IMR-90 (cell line): ENCODE results near the gene B4GALNT1. TPM values are rescaled to one million over a fixed set of nuclear protein-coding genes. Genes with fewer than 3 reads are reported as not detected.
A peak's percentile ranks its signal among the peaks of the same experiment; 100 is the strongest.

ENCODE experiments used
- ATAC-seq: fragments of 200-7000 bp; cut with Tn5 transposase; 2 replicates; pipeline ENCODE4 v1.9.1; 2020; ENCODE audit warnings: low read depth, mild to moderate bottlenecking, moderate library complexity
- BruUV-seq: library from RNA; stranded (reverse); fragments of 400-500 nt; replicated peaks from 2 replicates; lab custom pipeline; 2021; lab: Mats Ljungman, UMichigan
- CTCF ChIA-PET: fragments of 300-600 bp; formaldehyde crosslinking; extraction: SDS; loops from one replicate; lab custom pipeline; 2021; ENCODE audit warnings: antibody characterized with exemption; lab: Yijun Ruan, JAX
- POLR2A ChIA-PET: fragments of 300-600 bp; sonication (Branson Sonifier 250); formaldehyde crosslinking; loops from one replicate; lab custom pipeline; 2022; ENCODE audit warnings: antibody characterized with exemption; ENCODE audit not compliant: unreplicated experiment; lab: Charles Lee
- DNase-seq: peaks from one replicate; pipeline ENCODE4 v3.0.0; 2013
- H2AFZ ChIP-seq: replicated peaks from 2 replicates; pipeline ENCODE3; 2013; ENCODE audit warnings: low read length, mild to moderate bottlenecking; ENCODE audit not compliant: poor library complexity
- H2AK5ac ChIP-seq: 2 replicates; pipeline ENCODE4 v1.6.1; 2013; ENCODE audit warnings: low read depth, low read length, inconsistent platforms
- H2AK9ac ChIP-seq: replicated peaks from 2 replicates; pipeline ENCODE3; 2013; ENCODE audit warnings: mild to moderate bottlenecking, low read depth, low read length, moderate library complexity; ENCODE audit not compliant: poor library complexity
- H2BK120ac ChIP-seq: 2 replicates; pipeline ENCODE4 v1.6.1; 2013; ENCODE audit warnings: low read depth, low read length, inconsistent platforms
- H2BK15ac ChIP-seq: 3 replicates; pipeline ENCODE4 v1.6.1; 2013; ENCODE audit warnings: low read depth, low read length, inconsistent platforms
- H2BK20ac ChIP-seq: 2 replicates; pipeline ENCODE4 v1.6.1; 2013; ENCODE audit warnings: low read depth, mild to moderate bottlenecking, inconsistent platforms, low read length, moderate library complexity
- H2BK5ac ChIP-seq: 2 replicates; pipeline ENCODE4 v1.6.1; 2013; ENCODE audit warnings: mild to moderate bottlenecking, low read depth, low read length, inconsistent platforms; ENCODE audit not compliant: poor library complexity, severe bottlenecking
- H3K14ac ChIP-seq: replicated peaks from 2 replicates; pipeline ENCODE4 v1.6.1; 2013; ENCODE audit warnings: low read depth, low read length, inconsistent platforms
- H3K18ac ChIP-seq: 2 replicates; pipeline ENCODE4 v1.6.1; 2013; ENCODE audit warnings: low read depth, low read length, control low read depth
- H3K23ac ChIP-seq: 2 replicates; pipeline ENCODE4 v1.6.1; 2013; ENCODE audit warnings: low read depth, low read length, inconsistent platforms
- H3K27ac ChIP-seq: 2 replicates; pipeline ENCODE4 v1.5.1; 2013; ENCODE audit warnings: mild to moderate bottlenecking, control low read depth, low read length; ENCODE audit not compliant: insufficient read depth
- H3K27me3 ChIP-seq: 2 replicates; pipeline ENCODE4 v1.6.1; 2013; ENCODE audit warnings: low read length; ENCODE audit not compliant: control insufficient read depth, insufficient read depth
- H3K36me3 ChIP-seq: 2 replicates; pipeline ENCODE4 v1.6.1; 2013; ENCODE audit warnings: low read length, mixed read lengths; ENCODE audit not compliant: control insufficient read depth, insufficient read depth
- H3K4ac ChIP-seq: 2 replicates; pipeline ENCODE4 v1.6.1; 2013; ENCODE audit warnings: low read depth, low read length, inconsistent platforms
- H3K4me1 ChIP-seq: 2 replicates; pipeline ENCODE4 v1.6.1; 2013; ENCODE audit warnings: low read length, mixed read lengths; ENCODE audit not compliant: control insufficient read depth, insufficient read depth
- H3K4me2 ChIP-seq: 2 replicates; pipeline ENCODE4 v1.6.1; 2013; ENCODE audit warnings: low read depth, mild to moderate bottlenecking, control low read depth, low read length, moderate library complexity
- H3K4me3 ChIP-seq: 2 replicates; pipeline ENCODE4 v1.5.1; 2013; ENCODE audit warnings: low read depth, mild to moderate bottlenecking, control low read depth, low read length, moderate library complexity; ENCODE audit not compliant: insufficient read depth
- H3K56ac ChIP-seq: 2 replicates; pipeline ENCODE4 v1.6.1; 2013; ENCODE audit warnings: low read length, inconsistent platforms; ENCODE audit not compliant: insufficient read depth; ENCODE audit errors: extremely low read depth
- H3K79me1 ChIP-seq, 2 experiments: 2 replicates each; pipeline ENCODE4 v1.6.1; 2013; ENCODE audit warnings: low read length in 2 of 2, inconsistent platforms in 1 of 2, low read depth in 1 of 2
- H3K9ac ChIP-seq: 2 replicates; pipeline ENCODE4 v1.6.1; 2013; ENCODE audit warnings: low read depth, low read length, control low read depth
- H3K9me1 ChIP-seq: 2 replicates; pipeline ENCODE4 v1.6.1; 2013; ENCODE audit warnings: low read length, inconsistent platforms; ENCODE audit not compliant: insufficient read depth
- H3K9me3 ChIP-seq: 2 replicates; pipeline ENCODE4 v1.6.1; 2013; ENCODE audit warnings: low read length; ENCODE audit not compliant: control insufficient read depth, insufficient read depth
- H4K20me1 ChIP-seq: 2 replicates; pipeline ENCODE4 v1.6.1; 2013; ENCODE audit warnings: low read length, inconsistent platforms; ENCODE audit not compliant: insufficient read depth
- H4K5ac ChIP-seq: 2 replicates; pipeline ENCODE4 v1.6.1; 2013; ENCODE audit warnings: mild to moderate bottlenecking, low read depth, low read length, control low read depth
- H4K8ac ChIP-seq, 2 experiments: 2 replicates each; pipeline ENCODE4 v1.6.1; 2013; ENCODE audit warnings: low read depth in 2 of 2, low read length in 2 of 2, control low read depth in 1 of 2, inconsistent platforms in 1 of 2
- H4K91ac ChIP-seq: 2 replicates; pipeline ENCODE4 v1.6.1; 2013; ENCODE audit warnings: low read depth, low read length, inconsistent platforms; ENCODE audit not compliant: insufficient read depth
- POLR2A ChIP-seq: IDR thresholded peaks from 2 replicates; pipeline ENCODE4 v1.6.1; 2012; ENCODE audit warnings: mild to moderate bottlenecking, low read depth, low read length
- WGBS, 2 experiments: methylation state at CpG; one replicate each; pipeline versions ENCODE4 v1.1.5 to v1.1.7; 2013; ENCODE audit warnings: missing lambda C conversion rate in 2 of 2; ENCODE audit not compliant: insufficient read length in 1 of 2; ENCODE audit errors: extremely low coverage in 2 of 2; 5-methylcytosine and 5-hydroxymethylcytosine counted together
- dilution Hi-C: fragments of 300-500 bp; cut with HindIII; formaldehyde crosslinking; loops from one replicate; pipeline ENCODE4 v1.14.3; 2018; ENCODE audit warnings: low sequenced_read_pairs; ENCODE audit not compliant: unreplicated experiment
- in situ Hi-C: fragments of 300-500 bp; cut with MboI; formaldehyde crosslinking; loops from 3 replicates; pipeline ENCODE4 v1.14.3; 2019; ENCODE audit warnings: low sequenced_read_pairs, inconsistent platforms, mixed read lengths
- intact Hi-C: fragments of 100-400 bp; cut with micrococcal nuclease; formaldehyde crosslinking; loops from 2 replicates; pipeline ENCODE4 v1.10.0; 2022
- polyA plus RNA-seq, 3 experiments: library from polyadenylated mRNA; depleted of rRNA; stranded (reverse); fragments of >200 nt; gene quantifications; 2 replicates each; pipeline ENCODE4 v1.2.3, GENCODE V29; 2012; ENCODE audit warnings: low replicate concordance in 1 of 3
- total RNA-seq: library from RNA; depleted of rRNA; stranded (reverse); fragments of >200 nt; gene quantifications from 2 replicates; pipeline ENCODE4 v1.2.3, GENCODE V29; 2012
- TF ChIP-seq, protein P1 (sequence below): fragments of 150-350 bp; IDR thresholded peaks from 2 replicates; pipeline ENCODE4 v1.6.1; 2017; ENCODE audit warnings: mild to moderate bottlenecking, antibody characterized with exemption, low read length, low read depth

B4GALNT1 gene
- total and polyA plus RNA-seq, 2 of the 4 experiments (the other 2 are of a cell fraction), result 0.18 to 0.62 TPM

DNA sequence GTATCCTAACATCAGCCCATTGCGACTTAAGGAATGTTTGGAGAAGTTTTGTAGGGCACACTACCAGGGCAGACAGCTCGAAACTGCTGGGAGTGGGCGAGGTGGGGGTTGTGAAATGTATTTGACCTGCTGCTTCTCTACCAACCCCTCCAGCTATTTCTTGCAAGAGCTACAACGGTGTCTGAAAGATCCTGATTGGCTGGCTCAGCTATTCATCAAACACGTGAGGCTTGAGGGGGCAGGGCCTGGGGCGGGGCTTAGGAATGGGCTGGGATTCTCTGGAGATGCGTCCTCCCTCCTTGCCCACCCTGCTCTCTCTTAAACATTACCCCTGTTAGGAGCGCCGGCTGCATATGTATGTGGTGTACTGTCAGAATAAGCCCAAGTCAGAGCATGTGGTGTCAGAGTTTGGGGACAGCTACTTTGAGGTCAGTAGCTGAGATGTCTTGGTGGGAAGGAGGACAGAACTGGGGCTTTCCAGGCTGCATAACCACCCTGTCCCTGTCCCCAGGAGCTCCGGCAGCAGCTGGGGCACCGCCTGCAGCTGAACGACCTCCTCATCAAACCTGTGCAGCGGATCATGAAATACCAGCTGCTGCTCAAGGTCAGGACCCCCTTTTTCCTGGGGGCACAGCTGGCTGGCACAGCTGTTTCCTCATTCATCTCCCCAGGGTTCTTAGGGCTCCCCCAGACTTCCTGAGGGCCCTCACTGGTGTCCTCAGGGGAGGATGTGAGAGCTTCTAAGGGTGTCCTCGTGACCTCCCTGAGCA lies 18.6 kb downstream of the B4GALNT1 start:
- intact Hi-C loops (no loop called here), dilution Hi-C loops (no loop called here), in situ Hi-C loops (no loop called here)
- no peak overlapping the region for H3K4me2 ChIP-seq
- no peak overlapping the region for H2BK15ac ChIP-seq
- no peak overlapping the region for H3K56ac ChIP-seq
- WGBS, 2 experiments, result 100% methylated on average over 4 of the region's 14 CpGs; no CpG with 5 or more reads in 1 of the 2 experiments
- no peak overlapping the region for H2BK20ac ChIP-seq
- H3K27me3 ChIP-seq, result no peaks in the 10 kb centered on the region; the same call in 1 of the 2 replicates
- H3K9me3 ChIP-seq, result no peaks in the 10 kb centered on the region
- TF ChIP-seq, protein P1, sequence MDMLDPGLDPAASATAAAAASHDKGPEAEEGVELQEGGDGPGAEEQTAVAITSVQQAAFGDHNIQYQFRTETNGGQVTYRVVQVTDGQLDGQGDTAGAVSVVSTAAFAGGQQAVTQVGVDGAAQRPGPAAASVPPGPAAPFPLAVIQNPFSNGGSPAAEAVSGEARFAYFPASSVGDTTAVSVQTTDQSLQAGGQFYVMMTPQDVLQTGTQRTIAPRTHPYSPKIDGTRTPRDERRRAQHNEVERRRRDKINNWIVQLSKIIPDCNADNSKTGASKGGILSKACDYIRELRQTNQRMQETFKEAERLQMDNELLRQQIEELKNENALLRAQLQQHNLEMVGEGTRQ, result peak; percentile 72
- TF ChIP-seq POLR2A, result no peak
- H3K9ac ChIP-seq, result no peak overlapping the region
- no peak overlapping the region for H2AK9ac ChIP-seq
- no peak overlapping the region for H3K4me3 ChIP-seq
- no peak overlapping the region for H4K5ac ChIP-seq
- no peak overlapping the region for H2AFZ ChIP-seq
- peaks cover 35% of the 10 kb centered on the region for H3K36me3 ChIP-seq
- ChIA-PET CTCF (interaction anchor here (0.8 kb wide), 1 partner anchor 18 kb away, joined by 3 read pairs; the partner anchor contains the start of gene B4GALNT1), POLR2A (no interaction called here)
- H3K4ac ChIP-seq, result no peak overlapping the region
- no peak overlapping the region for H2BK120ac ChIP-seq
- DNase-seq (peak; percentile 15), ATAC-seq (no peak)
- no peak overlapping the region for H2BK5ac ChIP-seq
- no peak overlapping the region for H3K18ac ChIP-seq
- no TSS peak for BruUV-seq
- no peak overlapping the region for H3K14ac ChIP-seq
- peaks cover 11% of the 10 kb centered on the region; the same call in 1 of the 2 replicates for H3K9me1 ChIP-seq
- H3K27ac ChIP-seq, result no peak overlapping the region
- no peaks in the 10 kb centered on the region for H4K20me1 ChIP-seq
- peaks cover 4% of the 10 kb centered on the region for H3K4me1 ChIP-seq
- no peak overlapping the region for H4K91ac ChIP-seq
- no peak overlapping the region for H2AK5ac ChIP-seq
- peaks cover 0 to 13% of the 10 kb centered on the region in 2 experiments; a peak in 2 of 4 replicates for H3K79me1 ChIP-seq
- H3K23ac ChIP-seq, result no peak overlapping the region
- H4K8ac ChIP-seq, result no peak overlapping the region
